Stimulated activated CD4-positive, alpha-beta T cell treated with anti-CD3 and anti-CD28 coated beads, Interleukin-15, amount 100 ng/mL, for 1 hour (primary cell): ENCODE measurements around the gene FAM89B.

Experiments used
- DNase-seq, 2 donors: peaks; one replicate each; pipeline ENCODE4 v3.0.0-alpha.2; 2020; ENCODE audit warnings: low read depth in 1 of 2, low spot score in 1 of 2

FAM89B gene

DNA sequence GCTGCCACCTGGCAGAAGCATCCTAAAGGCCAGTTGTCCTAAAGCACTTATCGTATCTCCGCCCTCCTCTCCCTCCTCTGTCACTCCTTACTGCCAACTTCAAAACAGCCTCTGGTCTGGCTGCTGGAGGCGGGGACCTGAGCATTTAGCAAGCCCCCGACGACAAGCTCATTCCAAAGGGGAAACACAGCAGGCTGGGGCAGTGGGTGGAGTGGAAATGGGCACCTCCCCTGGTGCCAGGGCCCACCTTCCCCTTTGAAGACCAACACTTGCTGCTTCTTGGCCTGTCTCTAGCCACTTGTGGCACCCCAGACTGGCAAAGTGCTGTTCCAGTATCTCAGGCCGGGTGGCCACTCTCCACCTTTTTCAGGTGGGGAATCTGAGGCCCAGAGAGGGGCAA lies 38.1 kb downstream of the FAM89B start:
- DNase-seq, result no peak

DNA sequence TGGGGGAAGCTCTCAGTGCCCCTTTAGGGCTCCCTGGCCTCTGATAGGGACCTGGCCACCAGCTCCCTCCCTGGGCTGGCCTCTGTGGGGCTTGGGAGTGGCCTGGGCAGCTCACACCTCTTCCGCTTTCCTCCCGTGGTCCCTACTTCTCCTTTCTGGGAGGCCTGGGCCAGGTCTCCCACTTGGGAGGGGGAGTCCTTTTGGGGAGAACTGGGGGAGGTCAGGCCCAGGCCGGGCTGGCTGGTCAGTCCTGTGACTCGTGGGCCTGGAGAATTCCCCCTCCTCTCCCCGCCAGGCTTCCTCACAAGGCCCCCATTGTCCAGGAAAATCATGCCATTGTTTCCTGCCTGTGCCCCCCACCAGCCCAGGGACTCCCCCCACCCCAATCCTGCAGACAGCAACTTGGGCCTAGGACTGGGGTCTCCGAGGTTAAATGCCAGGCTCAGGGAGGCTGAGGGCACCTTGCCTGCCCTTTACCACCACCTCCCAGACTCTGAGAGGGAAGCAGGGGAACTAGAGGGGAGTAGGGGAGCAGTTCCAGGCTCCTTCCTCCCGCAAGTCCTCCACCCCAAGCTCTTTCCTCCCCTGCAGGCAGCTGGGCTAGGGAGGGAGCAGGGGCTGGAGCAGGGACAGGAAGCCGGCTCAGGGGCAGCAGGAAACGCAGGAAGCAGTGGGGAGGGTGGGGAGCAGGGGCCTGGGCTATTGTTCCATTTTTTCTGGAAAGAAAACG lies 38.9 kb downstream of the FAM89B start:
- no peak for DNase-seq

DNA sequence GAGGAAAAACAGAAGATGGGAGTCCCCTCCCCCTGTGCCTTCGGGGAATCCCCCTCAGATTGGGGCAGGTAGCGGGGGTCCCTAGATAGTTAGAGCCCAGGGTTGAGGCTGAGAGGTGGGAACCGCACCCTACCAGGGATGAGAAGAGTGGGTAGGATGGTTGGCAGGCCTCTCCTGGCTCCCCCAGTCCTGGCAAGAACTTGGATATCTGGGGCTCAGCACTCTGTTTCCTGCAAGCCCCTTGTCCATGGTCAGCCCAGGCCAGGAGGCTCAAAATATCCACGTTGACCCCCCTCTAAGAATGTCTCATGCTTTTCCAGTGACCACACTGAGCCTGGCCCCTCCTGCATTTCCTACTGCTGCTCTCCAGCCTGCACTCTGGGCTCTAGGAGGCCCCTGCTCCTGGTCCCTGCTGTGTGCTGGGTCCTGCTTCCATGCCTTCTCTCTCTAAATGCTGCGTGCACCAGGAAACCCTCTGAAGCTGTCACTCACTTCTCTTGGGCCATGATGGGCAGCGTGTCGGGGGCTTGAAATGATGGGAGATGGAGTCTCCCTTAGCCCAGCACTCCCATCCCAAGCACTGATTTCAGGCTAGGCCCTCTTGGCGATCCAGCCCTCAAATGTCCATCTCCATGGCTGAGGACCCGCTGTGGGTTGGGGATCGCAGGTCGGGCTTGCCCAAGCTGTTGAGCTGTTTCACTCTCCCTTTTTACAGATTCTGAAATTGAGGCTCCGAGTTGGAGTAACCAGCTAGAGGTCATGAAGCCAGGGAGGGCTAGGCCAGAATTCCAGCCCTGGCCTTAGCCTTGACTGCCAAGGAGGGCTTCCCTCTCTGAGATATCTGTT lies 39.6 kb downstream of the FAM89B start:
- DNase-seq, result no peak

DNA sequence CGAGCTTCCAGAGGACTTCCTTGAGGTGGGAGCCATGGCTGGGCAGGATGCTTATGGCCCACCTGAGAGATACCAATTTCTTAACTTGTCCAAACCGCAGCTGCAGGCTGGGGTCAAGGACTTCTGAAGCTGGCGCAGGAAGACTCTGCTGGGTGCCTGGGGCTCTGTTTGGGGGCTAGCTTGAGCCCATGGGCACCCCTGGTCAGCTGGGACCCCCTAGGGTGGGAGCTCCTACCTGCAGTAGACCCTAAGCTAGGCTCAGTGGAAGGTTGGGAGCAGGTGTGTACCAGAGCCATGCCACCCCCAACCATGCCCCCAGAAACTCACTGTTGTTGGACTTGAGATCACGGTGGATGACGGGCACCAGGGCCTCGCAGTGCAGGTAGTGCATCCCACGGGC lies 40.4 kb downstream of the FAM89B start:
- no peak for DNase-seq

DNA sequence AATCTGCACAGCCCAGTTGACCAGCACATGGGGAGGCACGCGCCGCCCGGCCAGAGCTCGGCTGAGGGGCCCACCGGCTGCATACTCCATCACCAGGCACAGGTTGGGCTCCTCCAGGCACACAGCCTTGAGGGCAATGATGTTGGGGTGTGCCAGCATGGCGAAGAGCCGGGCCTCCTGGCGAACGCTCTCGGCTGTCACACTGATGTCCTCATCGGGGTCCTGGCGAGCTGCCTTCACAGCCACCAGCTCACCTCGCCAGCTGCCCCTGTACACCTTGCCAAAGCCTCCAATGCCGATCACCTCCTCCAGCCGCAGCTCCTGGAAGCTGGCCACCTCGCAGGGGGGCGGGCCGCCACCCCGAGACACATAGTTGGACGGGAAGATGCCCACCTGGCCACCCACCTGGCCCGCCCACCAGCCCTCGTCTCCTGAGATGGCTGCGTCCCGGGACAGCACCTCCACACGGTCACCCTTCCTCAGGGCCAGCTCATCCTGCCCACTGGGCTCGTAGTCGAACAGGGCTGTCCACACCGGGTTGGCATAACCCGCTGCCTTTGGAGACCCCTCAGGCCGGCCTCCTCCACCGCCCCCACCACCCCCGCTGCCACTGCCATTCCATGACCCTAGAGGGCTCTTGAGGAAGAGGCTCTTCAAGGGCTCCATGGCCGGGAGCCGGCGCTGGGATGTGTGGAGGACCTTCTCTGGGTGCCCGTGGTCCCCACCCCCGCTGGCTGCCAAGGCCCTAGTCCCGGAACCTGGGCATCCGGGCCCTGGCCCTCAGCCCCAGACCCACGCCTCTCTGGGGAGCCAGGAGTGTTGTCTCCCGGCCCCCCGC lies 41.0 kb downstream of the FAM89B start:
- DNase-seq, result no peak

DNA sequence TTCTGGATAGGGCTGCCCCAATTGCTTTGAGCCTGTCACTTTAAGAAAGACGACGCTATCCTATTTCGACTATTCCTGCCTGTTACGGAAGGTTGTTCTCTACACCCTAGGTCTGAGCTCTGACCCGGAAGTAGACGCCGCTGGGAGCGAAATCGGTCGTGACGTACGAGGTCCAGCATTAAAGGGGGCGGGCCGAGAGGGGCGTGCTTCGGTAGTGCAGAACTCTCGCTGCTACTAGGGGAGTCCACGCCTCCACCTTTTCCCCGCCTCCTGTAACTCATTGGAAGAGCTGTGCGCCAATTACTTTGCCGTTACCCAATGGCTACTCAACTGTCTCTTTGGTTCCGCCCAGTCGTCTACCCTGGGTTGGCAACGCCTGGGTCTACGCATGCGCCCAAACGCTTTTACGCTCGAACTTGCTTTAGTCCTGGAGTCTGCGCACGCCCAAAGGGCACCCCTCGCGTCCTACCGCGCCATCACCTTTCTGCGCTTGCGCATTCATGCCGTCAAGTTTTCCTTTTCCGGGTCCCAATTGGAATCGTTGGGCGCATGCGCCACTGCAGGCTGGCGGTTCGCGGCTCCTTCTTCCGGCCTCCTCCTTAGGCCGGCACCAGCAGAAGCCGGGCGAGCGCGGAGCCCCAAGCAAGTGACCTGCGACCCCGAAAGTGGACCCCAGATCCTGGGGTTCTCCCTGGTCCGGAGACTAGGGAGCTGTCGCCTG lies 43.1 kb downstream of the FAM89B start, which contains the start of gene PCNX3:
Gene PCNX3 (plus strand): TSS at position 548 of the 721 bp plus-strand sequence. CDS start 536 bp downstream, outside the sequence.
- DNase-seq, result peak; percentile 98 to 99

DNA sequence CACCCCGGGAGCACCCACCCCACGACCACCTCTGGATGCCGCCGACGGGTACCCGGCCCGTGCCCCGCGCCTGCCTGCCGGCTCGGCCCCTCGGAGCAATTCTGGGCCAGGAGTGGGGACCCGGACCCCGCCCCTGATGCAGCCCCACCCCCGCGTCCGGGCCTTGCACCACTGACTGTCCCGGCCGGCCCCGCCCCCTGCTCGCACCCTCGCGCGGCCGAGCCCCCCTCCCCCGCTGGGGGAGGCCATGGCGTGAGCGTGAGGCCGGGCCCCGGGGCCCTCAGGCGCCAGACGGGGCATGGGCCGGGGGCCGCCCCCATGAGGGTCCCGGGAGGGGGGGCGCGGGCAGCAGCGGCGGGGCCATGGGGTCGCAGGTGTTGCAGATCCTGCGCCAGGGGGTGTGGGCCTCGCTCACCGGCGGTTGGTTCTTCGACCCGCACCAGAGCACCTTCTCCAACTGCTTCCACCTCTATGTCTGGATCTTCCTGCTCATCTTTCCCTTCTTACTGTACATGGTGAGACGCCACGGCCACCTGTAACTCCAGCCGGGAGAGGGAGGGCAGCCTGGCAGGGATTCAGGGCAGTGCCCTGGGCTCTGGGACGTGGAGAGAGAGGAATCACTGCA lies 43.7 kb downstream of the FAM89B start:
- DNase-seq, result peak in 1 of 2 donors; percentile 26

DNA sequence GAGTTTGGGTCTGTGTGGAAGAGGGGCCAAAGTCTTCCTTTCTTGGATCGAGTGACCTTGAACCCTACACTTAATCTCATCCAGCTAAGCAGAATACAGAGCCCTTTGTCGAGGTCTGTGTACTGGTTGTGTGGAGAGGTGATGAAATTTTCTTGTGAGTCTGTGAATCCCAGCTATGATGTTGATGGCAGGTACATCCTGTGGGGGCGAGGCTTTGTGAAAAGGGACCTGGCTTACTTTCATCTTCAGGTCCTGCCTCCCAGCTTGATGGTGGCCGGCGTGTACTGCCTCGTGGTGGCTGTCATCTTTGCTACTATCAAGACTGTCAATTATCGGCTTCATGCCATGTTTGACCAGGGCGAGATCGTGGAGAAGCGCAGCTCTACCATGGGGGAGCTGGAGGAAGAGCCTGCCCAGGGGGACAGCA lies 44.2 kb downstream of the FAM89B start:
- DNase-seq, result no peak

DNA sequence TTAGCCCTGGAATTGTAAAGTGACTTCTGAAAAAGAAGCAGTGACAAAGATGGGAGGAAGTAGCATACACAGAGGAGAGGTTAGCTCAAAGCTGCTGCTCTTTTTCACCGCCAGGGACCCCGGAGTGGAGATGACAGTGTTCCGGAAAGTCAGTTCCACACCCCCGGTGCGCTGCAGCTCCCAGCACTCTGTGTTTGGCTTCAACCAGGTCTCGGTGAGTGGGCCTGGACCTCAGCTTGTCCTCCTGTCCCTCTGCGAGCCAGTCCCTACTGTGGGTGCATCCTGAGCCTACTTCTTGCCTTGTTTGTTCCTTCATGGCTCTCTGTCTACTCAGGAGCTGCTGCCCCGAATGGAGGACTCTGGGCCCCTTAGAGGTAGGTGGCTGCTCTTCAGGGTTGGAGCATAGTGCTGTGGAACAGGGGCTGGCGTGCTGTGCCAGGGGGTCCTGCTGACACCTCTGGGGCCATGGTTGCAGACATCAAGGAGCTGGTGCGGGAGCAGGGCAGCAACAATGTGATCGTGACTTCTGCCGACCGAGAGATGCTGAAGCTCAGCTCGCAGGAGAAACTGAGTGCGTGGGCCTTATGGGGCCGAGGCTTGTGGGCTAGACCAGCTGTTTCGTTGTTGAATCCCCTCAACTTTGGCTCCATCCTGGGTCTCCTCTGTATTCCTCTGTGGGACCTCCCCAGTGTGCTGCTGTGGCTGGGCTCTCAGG lies 45.0 kb downstream of the FAM89B start:
- no peak for DNase-seq

DNA sequence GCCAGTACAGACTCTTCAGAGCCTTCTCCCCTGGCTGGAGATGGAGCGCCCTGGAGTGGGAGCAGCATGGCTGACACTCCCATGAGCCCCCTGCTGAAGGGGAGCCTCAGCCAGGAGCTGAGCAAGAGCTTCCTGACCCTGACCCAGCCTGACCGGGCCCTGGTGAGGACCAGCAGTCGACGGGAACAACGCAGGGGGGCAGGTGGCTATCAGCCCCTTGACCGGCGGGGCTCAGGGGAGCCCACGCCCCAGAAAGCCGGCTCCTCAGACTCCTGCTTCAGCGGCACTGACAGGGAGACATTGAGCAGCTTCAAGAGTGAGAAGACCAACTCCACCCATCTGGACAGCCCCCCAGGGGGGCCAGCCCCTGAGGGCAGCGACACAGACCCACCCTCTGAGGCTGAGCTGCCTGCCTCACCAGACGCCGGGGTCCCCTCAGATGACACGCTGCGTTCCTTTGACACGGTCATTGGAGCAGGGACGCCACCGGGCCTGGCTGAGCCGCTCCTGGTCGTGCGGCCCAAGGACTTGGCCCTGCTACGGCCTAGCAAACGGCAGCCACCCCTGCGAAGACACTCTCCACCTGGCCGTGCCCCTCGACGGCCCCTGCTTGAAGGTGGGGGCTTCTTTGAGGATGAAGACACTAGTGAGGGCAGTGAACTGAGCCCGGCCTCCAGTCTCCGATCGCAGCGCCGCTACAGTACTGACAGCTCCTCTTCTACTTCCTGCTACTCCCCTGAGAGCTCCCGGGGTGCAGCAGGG lies 45.8 kb downstream of the FAM89B start:
- no peak for DNase-seq

DNA sequence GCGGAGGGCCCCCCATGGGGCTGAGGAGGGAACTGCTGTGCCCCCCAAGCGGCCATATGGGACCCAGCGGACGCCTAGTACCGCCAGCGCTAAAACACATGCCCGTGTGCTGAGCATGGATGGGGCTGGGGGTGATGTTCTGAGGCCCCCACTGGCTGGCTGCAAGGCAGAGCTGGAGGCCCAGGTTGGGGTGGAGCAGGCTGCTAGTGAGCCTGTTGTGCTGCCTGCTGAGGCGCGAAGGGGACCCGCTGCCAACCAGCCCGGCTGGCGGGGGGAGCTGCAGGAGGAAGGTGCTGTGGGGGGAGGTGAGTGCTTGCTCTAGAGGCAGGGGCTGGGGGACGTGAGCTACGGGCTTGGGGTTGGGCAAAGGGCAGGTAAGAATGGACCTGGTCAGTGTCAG lies 46.4 kb downstream of the FAM89B start:
- no peak for DNase-seq

DNA sequence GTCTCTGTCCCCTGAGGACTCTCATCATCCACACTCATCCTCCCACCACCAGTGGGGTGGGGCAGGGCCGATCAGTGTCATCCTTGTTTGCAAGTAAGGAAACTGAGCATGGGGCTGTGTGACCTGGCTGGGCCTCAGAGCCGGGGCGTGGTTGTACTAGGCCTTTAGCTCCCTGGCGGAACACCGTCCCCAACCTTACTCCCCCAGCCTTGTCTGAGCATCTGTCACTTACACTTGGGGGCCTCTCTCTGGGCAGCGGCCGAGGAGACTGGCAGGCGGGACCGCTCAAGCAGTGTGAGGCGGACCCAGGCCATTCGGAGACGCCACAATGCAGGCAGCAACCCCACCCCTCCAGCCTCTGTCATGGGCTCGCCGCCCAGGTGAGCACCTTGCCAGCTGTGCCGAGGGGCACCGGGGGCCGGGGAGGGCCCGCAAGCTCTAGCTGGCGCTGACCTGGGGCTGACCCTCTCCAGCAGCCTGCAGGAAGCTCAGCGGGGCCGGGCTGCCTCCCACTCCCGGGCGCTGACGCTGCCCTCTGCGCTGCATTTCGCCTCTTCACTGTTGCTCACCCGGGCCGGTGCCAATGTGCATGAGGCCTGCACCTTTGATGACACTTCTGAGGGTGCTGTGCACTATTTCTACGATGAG lies 47.1 kb downstream of the FAM89B start:
- DNase-seq, result no peak

DNA sequence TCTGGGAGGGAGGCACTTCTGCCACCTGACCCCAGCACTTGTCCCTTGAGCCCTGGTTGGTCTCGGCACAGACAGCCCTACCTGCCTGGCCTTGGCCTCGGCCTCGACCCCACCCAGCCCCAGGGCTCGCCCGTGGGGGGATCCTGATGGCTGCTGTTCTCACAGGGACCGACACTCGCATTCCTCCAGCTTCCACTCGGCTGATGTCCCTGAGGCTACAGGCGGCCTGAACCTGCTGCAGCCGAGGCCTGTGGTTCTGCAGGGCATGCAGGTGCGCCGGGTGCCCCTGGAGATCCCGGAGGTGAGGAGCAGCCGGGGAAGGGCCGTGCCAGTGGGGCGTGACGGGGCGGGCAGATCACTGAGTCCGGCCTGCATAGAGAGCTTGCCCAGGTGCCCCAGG lies 48.3 kb downstream of the FAM89B start:
- DNase-seq, result no peak

DNA sequence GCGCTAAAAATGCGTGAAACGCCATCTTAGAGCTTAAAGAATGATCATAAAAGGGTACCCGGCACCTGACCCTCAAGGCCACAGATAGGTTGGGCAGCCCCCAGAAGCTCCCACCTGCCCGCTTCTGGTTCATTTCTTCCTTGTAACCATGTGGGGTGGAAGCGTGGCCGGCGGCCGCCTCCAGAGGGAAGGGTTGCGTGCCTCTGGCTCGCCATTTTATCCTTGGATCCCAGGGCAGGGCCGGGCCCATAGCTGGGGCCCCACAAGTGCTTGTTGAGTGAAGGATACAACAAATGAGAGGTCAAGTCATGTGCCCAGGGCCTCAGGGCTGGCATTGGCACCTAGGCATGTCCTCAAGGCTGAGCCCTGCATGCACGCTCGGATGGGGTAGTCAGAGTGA lies 49.1 kb downstream of the FAM89B start:
- DNase-seq, result no peak

DNA sequence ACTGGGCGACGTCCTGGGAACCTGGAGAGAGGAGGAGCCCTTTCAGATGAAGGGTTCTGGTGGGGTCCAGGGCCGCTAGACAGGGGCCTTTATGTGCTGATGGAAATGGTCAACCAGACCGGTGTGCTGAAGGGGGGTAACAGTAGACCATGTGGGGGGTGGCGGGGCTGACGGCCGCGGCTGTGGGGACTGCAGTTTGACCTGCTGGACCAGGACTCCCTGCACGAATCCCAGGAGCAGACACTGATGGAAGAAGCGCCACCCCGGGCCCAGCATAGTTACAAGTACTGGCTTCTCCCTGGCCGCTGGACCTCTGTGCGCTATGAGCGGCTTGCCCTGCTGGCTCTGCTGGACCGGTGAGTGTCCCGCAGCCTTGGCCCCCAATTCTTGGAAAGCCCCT lies 49.7 kb downstream of the FAM89B start:
- no peak for DNase-seq

DNA sequence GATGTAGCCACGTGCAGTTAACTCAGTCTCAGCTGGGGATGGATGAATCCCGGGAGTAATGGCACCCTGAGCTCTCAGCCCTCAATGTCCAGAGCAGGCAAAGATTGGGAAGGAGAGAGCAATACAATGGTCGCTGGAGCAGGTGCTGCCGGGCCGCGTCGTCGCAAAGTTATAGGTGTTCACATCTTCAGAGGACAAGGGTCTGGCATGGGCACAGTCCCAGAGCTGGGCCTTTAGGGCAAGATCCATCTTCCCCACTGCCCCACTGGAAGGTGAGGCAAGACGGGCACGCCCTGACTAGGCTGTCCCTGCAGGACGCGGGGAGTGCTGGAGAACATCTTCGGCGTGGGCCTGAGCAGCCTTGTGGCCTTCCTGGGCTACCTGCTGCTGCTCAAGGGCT lies 50.8 kb downstream of the FAM89B start:
- no peak for DNase-seq
